Mesendoderm (in vitro differentiated cells): Measurements from ENCODE around the gene ACADL.

Source experiments
- DNase-seq: peaks from one replicate; pipeline ENCODE4 v3.0.0; 2013
- H2AK5ac ChIP-seq: 2 replicates; pipeline ENCODE4 v1.6.1; 2013; ENCODE audit warnings: low read length, inconsistent platforms
- H2BK120ac ChIP-seq: 2 replicates; pipeline ENCODE4 v1.6.1; 2013; ENCODE audit warnings: low read depth, mild to moderate bottlenecking, low read length, moderate library complexity, mixed read lengths
- H2BK15ac ChIP-seq: replicated peaks from 2 replicates; pipeline ENCODE4 v1.6.1; 2013; ENCODE audit warnings: low read depth, mild to moderate bottlenecking, moderate library complexity
- H2BK5ac ChIP-seq: 2 replicates; pipeline ENCODE4 v1.6.1; 2013; ENCODE audit warnings: low read length, inconsistent platforms
- H3K18ac ChIP-seq: 2 replicates; pipeline ENCODE4 v1.6.1; 2013; ENCODE audit warnings: mild to moderate bottlenecking, low read length, mixed read lengths
- H3K23ac ChIP-seq: one replicate; pipeline ENCODE4 v1.6.1; 2013; ENCODE audit warnings: low read length
- H3K27ac ChIP-seq: 2 replicates; pipeline ENCODE4 v1.5.1; 2013; ENCODE audit warnings: low read depth, mild to moderate bottlenecking, inconsistent platforms, low read length, moderate library complexity
- H3K27me3 ChIP-seq: 2 replicates; pipeline ENCODE4 v1.6.1; 2013; ENCODE audit warnings: low read length, control low read depth, mild to moderate bottlenecking, inconsistent platforms; ENCODE audit not compliant: insufficient read depth, poor library complexity
- H3K36me3 ChIP-seq: 2 replicates; pipeline ENCODE4 v1.6.1; 2013; ENCODE audit warnings: low read length, inconsistent platforms; ENCODE audit not compliant: control insufficient read depth, insufficient read depth
- H3K4ac ChIP-seq: one replicate; pipeline ENCODE4 v1.6.1; 2013; ENCODE audit warnings: low read depth, mild to moderate bottlenecking, low read length, moderate library complexity
- H3K4me1 ChIP-seq: 2 replicates; pipeline ENCODE4 v1.6.1; 2013; ENCODE audit warnings: low read depth, low read length, inconsistent platforms; ENCODE audit not compliant: control insufficient read depth
- H3K4me2 ChIP-seq: 2 replicates; pipeline ENCODE4 v1.6.1; 2013; ENCODE audit warnings: low read length
- H3K4me3 ChIP-seq: 2 replicates; pipeline ENCODE4 v1.5.1; 2013; ENCODE audit warnings: mild to moderate bottlenecking, low read length
- H3K56ac ChIP-seq: one replicate; pipeline ENCODE4 v1.6.1; 2013; ENCODE audit warnings: low read length
- H3K79me1 ChIP-seq: 2 replicates; pipeline ENCODE4 v1.6.1; 2013; ENCODE audit warnings: low read length, inconsistent platforms
- H3K79me2 ChIP-seq: 2 replicates; pipeline ENCODE4 v1.6.1; 2013; ENCODE audit warnings: mild to moderate bottlenecking, low read length; ENCODE audit not compliant: control insufficient read depth, insufficient read depth
- H3K9ac ChIP-seq: 2 replicates; pipeline ENCODE4 v1.6.1; 2013; ENCODE audit warnings: low read length, inconsistent platforms
- H4K5ac ChIP-seq: one replicate; pipeline ENCODE4 v1.6.1; 2013; ENCODE audit warnings: low read length
- H4K8ac ChIP-seq: one replicate; pipeline ENCODE4 v1.6.1; 2013; ENCODE audit warnings: low read depth, mild to moderate bottlenecking, control low read depth, low read length, moderate library complexity
- WGBS: extraction: QIAGEN DNeasy Blood & Tissue Kit; methylation state at CpG from one replicate; pipeline ENCODE4 v1.1.7; 2013; ENCODE audit warnings: low lambda C conversion rate, missing lambda C conversion rate; ENCODE audit not compliant: insufficient coverage; ENCODE audit errors: extremely low coverage; 5-methylcytosine and 5-hydroxymethylcytosine counted together

ACADL gene

DNA sequence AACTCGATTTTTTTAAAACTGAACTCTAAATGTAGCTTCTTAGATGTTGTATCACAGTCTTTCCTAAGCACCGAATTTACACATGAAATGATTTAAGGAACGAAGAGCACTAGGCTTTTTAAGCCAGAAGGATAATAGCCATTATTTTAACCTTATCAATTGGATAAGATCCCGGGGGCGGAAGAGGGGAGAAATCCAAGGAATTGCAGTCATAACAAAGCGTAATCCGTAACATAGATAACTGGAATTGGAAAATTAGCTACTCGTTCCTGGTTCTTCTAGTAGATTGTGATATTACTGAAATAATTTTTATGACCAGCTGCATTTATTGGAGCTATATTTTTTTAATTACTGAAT, 53.0 kb downstream of the ACADL start:
- Histone ChIP-seq H3K4ac (no peak overlapping the region), H3K9ac (peak overlapping the region; percentile 78), H3K4me3 (peak overlapping the region; percentile 55), H2BK15ac (no peak overlapping the region), H3K27me3 (no peaks in the 10 kb centered on the region), H3K23ac (no peak overlapping the region), H3K27ac (peak overlapping the region; percentile 97), H3K36me3 (no peaks in the 10 kb centered on the region), H3K79me2 (no peaks in the 10 kb centered on the region), H4K8ac (no peak overlapping the region), H2BK5ac (no peak overlapping the region), H3K4me1 (no peaks in the 10 kb centered on the region), H4K5ac (no peak overlapping the region), H2BK120ac (no peak overlapping the region), H3K18ac (peak overlapping the region; percentile 95), H2AK5ac (no peak overlapping the region), H3K56ac (peak overlapping the region; percentile 84), H3K79me1 (no peaks in the 10 kb centered on the region), H3K4me2 (peak overlapping the region; percentile 85)
- DNase-seq: no peak
- WGBS: no CpG with 5 or more reads among the region's 8 CpGs

DNA sequence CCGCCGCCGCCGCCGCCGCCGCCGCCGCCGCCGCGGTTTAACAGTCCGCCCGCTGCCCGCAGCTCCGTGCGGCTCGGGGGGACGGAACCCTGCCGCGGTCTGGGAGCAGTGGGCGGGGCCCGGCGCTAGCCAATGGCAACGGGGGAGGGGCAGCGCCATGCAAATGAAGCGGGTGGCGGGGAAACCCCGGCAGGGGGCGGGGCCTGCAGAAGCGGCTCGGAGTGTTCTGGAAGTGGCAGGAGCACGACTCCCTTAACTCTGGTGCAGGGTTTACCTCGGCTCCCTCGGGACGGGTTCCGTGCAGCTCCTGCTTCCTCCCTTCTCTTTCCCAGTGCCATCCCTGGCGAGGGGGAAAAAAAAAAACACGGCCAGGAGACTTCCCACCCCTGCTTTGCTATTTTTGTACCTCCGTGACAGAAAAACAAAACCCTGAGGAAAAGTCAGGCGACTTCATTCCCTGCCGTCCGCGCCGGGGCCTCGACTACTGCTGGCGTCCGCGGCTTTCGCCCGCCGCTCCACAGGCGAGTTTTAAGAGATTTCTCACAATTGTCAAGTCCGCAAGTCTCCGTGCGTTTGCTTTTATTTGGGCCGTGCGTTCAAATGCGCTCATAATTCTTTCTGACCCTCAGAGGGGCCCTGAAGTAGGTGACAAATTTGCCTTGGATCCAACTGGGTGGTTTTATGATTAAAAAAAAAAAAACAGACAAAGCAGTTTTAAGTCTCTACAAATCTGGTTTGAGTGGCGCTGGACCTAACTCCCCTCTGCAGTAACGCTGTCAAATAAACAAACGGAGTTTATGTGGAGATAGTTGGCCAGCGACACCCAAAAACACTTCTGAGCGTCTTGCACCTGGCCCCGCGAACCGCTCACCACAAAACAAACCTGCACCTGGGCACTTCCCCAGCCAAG, 53.7 kb downstream of the ACADL start, which contains the start of gene KANSL1L:
Gene KANSL1L (minus strand): TSS at position 101 of the 910 bp plus-strand sequence. CDS start 16,827 bp downstream, outside the sequence.
- Histone ChIP-seq H2BK15ac (no peak within 1 kb of the TSS), H3K79me1 (no peaks in the 10 kb centered on the region), H2BK5ac (peak within 1 kb of the TSS; percentile 44), H3K23ac (no peak within 1 kb of the TSS), H3K9ac (peak within 1 kb of the TSS; percentile 78), H4K5ac (no peak within 1 kb of the TSS), H3K4me1 (no peaks in the 10 kb centered on the region), H3K18ac (peak within 1 kb of the TSS; percentile 98), H3K79me2 (no peaks in the 10 kb centered on the region), H3K36me3 (no peaks in the 10 kb centered on the region), H3K4me3 (peak within 1 kb of the TSS; percentile 64), H2AK5ac (no peak within 1 kb of the TSS), H3K56ac (peak within 1 kb of the TSS; percentile 86), H3K4me2 (peak within 1 kb of the TSS; percentile 85), H4K8ac (peak within 1 kb of the TSS; percentile 86), H2BK120ac (peak within 1 kb of the TSS; percentile 28), H3K27me3 (no peaks in the 10 kb centered on the region), H3K27ac (peak within 1 kb of the TSS; percentile 97), H3K4ac (peak within 1 kb of the TSS; percentile 73)
- DNase-seq: peak; percentile 97
- no CpG with 5 or more reads among the region's 67 CpGs for WGBS

DNA sequence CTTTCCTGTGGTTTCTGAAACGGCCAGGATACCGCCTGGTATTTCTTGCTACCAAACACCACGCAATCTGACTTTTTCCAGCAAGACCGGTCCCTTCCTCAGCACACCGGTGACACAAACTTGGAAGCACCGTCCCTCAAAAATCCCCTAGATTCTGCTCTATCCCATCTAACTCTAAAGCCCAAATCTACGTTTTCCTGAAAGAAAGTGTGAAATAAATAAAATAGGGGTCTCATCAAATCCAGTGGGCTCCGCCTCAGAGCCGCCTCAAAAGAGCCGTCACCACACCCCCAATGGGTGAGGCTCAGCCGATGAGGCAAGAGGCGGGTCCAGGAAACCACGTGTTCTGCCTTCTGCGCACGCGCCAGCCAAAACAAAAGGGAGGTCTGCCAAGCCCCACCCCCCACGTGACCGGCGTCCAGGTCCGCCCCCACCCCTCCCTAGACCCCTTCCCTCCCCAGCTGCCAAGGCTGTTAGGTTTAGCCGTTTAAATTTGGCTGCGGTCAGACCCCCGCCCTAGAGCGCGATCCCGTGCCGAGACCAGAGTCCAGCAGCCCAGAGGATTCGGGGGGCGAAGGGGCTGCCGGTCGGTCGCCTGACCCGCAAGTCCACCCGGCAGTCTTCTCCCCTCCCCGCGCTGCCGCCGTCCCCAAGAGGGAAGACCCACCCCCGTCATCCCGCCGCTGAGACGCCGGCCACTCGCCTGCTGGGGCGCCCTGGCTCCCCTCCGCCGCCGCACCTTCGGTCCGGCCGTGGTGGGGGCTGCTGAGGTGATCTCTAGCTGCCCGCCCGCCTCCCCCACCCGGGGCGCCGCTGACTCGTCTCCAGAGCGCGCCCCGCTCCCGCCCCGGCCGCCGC, 54.6 kb downstream of the ACADL start:
- H3K27me3 ChIP-seq: no peaks in the 10 kb centered on the region
- peak overlapping the region; percentile 46 for H3K4ac ChIP-seq
- no peak overlapping the region for H4K8ac ChIP-seq
- peak overlapping the region; percentile 90 for H3K27ac ChIP-seq
- no peaks in the 10 kb centered on the region for H3K36me3 ChIP-seq
- peak overlapping the region; percentile 78 for H3K9ac ChIP-seq
- H3K23ac ChIP-seq: no peak overlapping the region
- peak overlapping the region; percentile 64 for H3K4me3 ChIP-seq
- DNase-seq: peak; percentile 98
- WGBS: no CpG with 5 or more reads among the region's 64 CpGs
- no peaks in the 10 kb centered on the region for H3K4me1 ChIP-seq
- H2BK15ac ChIP-seq: no peak overlapping the region
- H2BK120ac ChIP-seq: no peak overlapping the region
- peak overlapping the region; percentile 86 for H3K56ac ChIP-seq
- peak overlapping the region; percentile 71 for H3K4me2 ChIP-seq
- H2BK5ac ChIP-seq: no peak overlapping the region
- no peak overlapping the region for H4K5ac ChIP-seq
- H3K79me2 ChIP-seq: no peaks in the 10 kb centered on the region
- H2AK5ac ChIP-seq: no peak overlapping the region
- H3K18ac ChIP-seq: peak overlapping the region; percentile 98
- H3K79me1 ChIP-seq: no peaks in the 10 kb centered on the region

DNA sequence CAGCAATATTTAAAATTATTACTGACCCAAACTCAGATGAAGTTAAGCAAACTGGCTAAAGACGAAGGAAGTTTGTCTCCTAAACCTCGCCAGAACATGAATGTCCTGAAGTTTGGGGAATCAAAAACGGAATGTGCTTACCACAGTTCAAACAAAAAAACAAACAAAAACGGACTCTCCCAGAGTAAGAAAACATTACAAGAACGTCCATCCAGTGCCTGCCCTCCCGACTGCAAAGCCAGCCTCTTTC, 55.1 kb downstream of the ACADL start:
- Histone ChIP-seq H3K18ac (peak overlapping the region; percentile 40), H3K4me3 (peak overlapping the region; percentile 64), H4K8ac (no peak overlapping the region), H3K56ac (peak overlapping the region; percentile 78), H2AK5ac (no peak overlapping the region), H2BK5ac (no peak overlapping the region), H3K79me2 (no peaks in the 10 kb centered on the region), H2BK15ac (no peak overlapping the region), H3K23ac (no peak overlapping the region), H3K4me1 (no peaks in the 10 kb centered on the region), H3K27me3 (no peaks in the 10 kb centered on the region), H3K27ac (peak overlapping the region; percentile 46), H3K36me3 (no peaks in the 10 kb centered on the region), H3K4me2 (peak overlapping the region; percentile 71), H3K9ac (peak overlapping the region; percentile 66), H2BK120ac (no peak overlapping the region), H3K4ac (no peak overlapping the region), H4K5ac (no peak overlapping the region), H3K79me1 (no peaks in the 10 kb centered on the region)
- WGBS: no CpG with 5 or more reads among the region's 6 CpGs
- DNase-seq: no peak

DNA sequence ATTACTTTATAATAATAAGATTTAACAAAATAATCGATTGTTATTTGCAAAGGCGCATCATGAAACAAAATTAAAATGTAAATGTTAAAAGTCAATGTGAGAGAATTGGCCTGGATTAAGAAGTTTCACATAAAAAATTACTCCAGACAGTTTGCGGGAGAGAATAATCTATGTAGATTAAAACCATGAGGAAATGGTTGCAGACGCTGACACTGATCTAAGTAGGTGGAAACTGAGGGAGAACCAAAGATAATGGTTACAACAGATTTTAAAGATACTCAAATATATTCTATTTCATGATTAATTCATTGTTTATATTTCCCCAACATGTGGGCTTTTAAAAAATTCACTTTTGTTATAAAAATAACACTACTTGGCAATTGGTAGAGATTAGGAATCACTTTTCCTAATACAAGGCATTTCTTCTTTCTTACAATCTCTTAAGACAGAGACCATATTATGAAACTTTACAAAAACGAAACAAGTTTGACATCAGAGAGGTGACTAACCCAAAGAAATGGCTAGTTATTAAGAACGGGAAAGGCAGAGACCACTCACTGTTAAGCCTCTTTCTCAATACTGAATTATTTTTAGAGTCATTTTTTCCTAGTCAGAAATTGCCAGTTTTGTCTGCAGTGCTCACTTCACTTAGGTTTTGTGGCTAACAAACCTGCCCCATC, 55.6 kb downstream of the ACADL start:
- 100% methylated on average over 2 of the region's 6 CpGs for WGBS
- no peak for DNase-seq
- no peaks in the 10 kb centered on the region for H3K79me1 ChIP-seq

More for the DNA sequence above, 55.6 kb downstream of the ACADL start:
- peak overlapping the region; percentile 40 for H3K18ac ChIP-seq
- H3K4ac ChIP-seq: no peak overlapping the region
- no peak overlapping the region for H4K5ac ChIP-seq
- no peaks in the 10 kb centered on the region for H3K79me2 ChIP-seq
- H3K27ac ChIP-seq: peak overlapping the region; percentile 46
- no peak overlapping the region for H3K23ac ChIP-seq
- no peak overlapping the region for H2BK15ac ChIP-seq
- H2BK120ac ChIP-seq: no peak overlapping the region
- H4K8ac ChIP-seq: no peak overlapping the region
- no peaks in the 10 kb centered on the region for H3K4me1 ChIP-seq
- peak overlapping the region; percentile 78 for H3K56ac ChIP-seq
- no peaks in the 10 kb centered on the region for H3K36me3 ChIP-seq
- H3K27me3 ChIP-seq: no peaks in the 10 kb centered on the region
- H3K4me2 ChIP-seq: peak overlapping the region; percentile 71
- peak overlapping the region; percentile 66 for H3K9ac ChIP-seq
- peak overlapping the region; percentile 64 for H3K4me3 ChIP-seq
- H2BK5ac ChIP-seq: no peak overlapping the region
- no peak overlapping the region for H2AK5ac ChIP-seq
